Cardiac muscle cell (in vitro differentiated cells and primary cell): ENCODE results near the gene POU2AF2. TPM values are rescaled to one million over a fixed set of nuclear protein-coding genes. Genes with fewer than 3 reads are reported as not detected.
"Not testable (repeated sequence)": the region's sequence is repeated elsewhere in the genome, so short reads cannot be mapped to it uniquely, and the experiment has no call there.

Experiments used
- DNase-seq, 2 donors: peaks; one replicate each; pipeline versions ENCODE4 v3.0.0 to v3.0.0-alpha.2; 2010 to 2017; ENCODE audit warnings: low read depth in 1 of 2, low spot score in 1 of 2
- H3K27ac ChIP-seq: fragments of 200-600 bp; sonication (generic); 2 replicates; pipeline ENCODE4 v1.5.1; 2016
- H3K27me3 ChIP-seq: fragments of 200-600 bp; sonication (generic); 2 replicates; pipeline ENCODE4 v1.6.0; 2016; ENCODE audit warnings: control low read depth
- H3K36me3 ChIP-seq: fragments of 200-600 bp; sonication (generic); 2 replicates; pipeline ENCODE4 v1.5.1; 2016; ENCODE audit warnings: control low read depth
- H3K4me1 ChIP-seq: fragments of 200-600 bp; sonication (generic); 2 replicates; pipeline ENCODE4 v1.8.1; 2017; ENCODE audit warnings: low read depth, mild to moderate bottlenecking, mixed run types
- H3K4me3 ChIP-seq: fragments of 200-600 bp; sonication (generic); 2 replicates; pipeline ENCODE4 v1.5.1; 2016; ENCODE audit warnings: mild to moderate bottlenecking
- H3K9me3 ChIP-seq: fragments of 200-600 bp; sonication (generic); 2 replicates; pipeline ENCODE4 v1.5.1; 2017; ENCODE audit warnings: low read depth, mild to moderate bottlenecking, control low read depth
- CTCF ChIP-seq: IDR thresholded peaks from 2 replicates; pipeline ENCODE4 v1.5.1; 2012; ENCODE audit warnings: low read depth, mild to moderate bottlenecking, low read length
- polyA plus RNA-seq: library from polyadenylated mRNA; unstranded; fragments of >200 nt; fragmentation: Nextera tagmentation; extraction: Ambion mirVana; gene quantifications from 2 replicates; pipeline ENCODE4 v1.2.1, GENCODE V29; 2016
- total RNA-seq: library from RNA; depleted of rRNA; stranded (reverse); fragments of >200 nt; gene quantifications from 2 replicates; pipeline ENCODE4 v1.2.3, GENCODE V29; 2016

POU2AF2 gene
- total and polyA plus RNA-seq, 2 experiments from 2014 or later, result not detected

DNA sequence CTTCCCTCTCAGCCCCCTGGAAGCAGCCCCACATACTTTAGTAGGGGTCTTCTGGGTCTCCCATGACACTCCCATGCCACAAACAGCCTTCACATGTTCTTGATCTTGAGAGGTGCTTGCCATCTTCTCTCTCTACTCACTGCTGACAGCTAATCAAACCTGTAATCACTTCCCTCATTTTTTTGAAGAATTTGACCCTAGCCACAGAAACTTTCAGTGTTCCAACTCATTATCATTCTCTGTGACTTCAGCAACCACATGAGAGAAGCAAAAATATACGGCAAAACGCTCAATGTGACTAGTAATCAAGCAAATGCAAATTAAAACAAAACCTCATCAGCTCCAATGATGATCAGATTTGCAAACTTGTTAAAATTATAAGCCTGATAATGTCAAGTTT is 38.3 kb upstream of the POU2AF2 start:
- Histone ChIP-seq H3K36me3 (no peaks in the 10 kb centered on the region), H3K27ac (no peak overlapping the region), H3K4me1 (no peaks in the 10 kb centered on the region), H3K27me3 (no peaks in the 10 kb centered on the region), H3K9me3 (no peaks in the 10 kb centered on the region), H3K4me3 (no peak overlapping the region)
- no peak for TF ChIP-seq CTCF
- no peak for DNase-seq

- H3K27ac ChIP-seq, result no peak overlapping the region
- no peaks in the 10 kb centered on the region for H3K36me3 ChIP-seq
- H3K4me3 ChIP-seq, result no peak overlapping the region
- H3K9me3 ChIP-seq, result no peaks in the 10 kb centered on the region
- H3K27me3 ChIP-seq, result no peaks in the 10 kb centered on the region
- no peak for TF ChIP-seq CTCF
- H3K4me1 ChIP-seq, result no peaks in the 10 kb centered on the region
- no peak for DNase-seq
Measured at GRCh38 chr11:111209543-111210355, 35.8 kb upstream of the POU2AF2 start.

- Histone ChIP-seq H3K27ac (no peak overlapping the region), H3K4me1 (no peaks in the 10 kb centered on the region), H3K9me3 (no peaks in the 10 kb centered on the region), H3K4me3 (no peak overlapping the region), H3K27me3 (no peaks in the 10 kb centered on the region), H3K36me3 (no peaks in the 10 kb centered on the region)
- no peak for TF ChIP-seq CTCF
- no peak for DNase-seq
Measured at GRCh38 chr11:111213256-111213655, 32.3 kb upstream of the POU2AF2 start.

- H3K4me1 ChIP-seq, result no peaks in the 10 kb centered on the region
- H3K27me3 ChIP-seq, result no peaks in the 10 kb centered on the region
- no peak for TF ChIP-seq CTCF
- H3K27ac ChIP-seq, result no peak overlapping the region
- DNase-seq, result no peak
- H3K9me3 ChIP-seq, result no peaks in the 10 kb centered on the region
- H3K4me3 ChIP-seq, result no peak overlapping the region
- no peaks in the 10 kb centered on the region for H3K36me3 ChIP-seq
Measured at GRCh38 chr11:111220721-111221120, 24.8 kb upstream of the POU2AF2 start.

DNA sequence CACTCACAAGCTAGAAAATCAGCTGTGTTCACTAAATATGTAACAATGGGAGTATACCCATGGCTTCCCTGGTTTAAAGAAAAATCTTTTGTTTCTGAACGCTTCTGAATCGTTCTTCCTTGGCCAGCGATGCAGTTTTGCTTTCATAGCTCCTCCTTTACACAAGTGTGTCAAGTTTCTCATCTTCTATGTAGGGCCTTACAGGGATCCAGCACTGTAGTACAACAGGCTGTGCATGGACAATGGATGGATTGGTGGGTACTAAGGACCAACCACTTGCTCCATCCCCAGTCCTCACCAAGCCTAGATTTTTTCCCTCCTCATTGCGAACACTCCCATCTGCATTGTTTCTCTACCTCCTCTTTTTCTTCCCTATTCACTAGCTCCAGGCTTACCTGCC is 24.3 kb upstream of the POU2AF2 start:
- TF ChIP-seq CTCF, result no peak
- no peaks in the 10 kb centered on the region for H3K9me3 ChIP-seq
- no peak overlapping the region for H3K4me3 ChIP-seq
- H3K27me3 ChIP-seq, result no peaks in the 10 kb centered on the region
- no peak overlapping the region for H3K27ac ChIP-seq
- no peak for DNase-seq
- no peaks in the 10 kb centered on the region for H3K4me1 ChIP-seq
- no peaks in the 10 kb centered on the region for H3K36me3 ChIP-seq

DNA sequence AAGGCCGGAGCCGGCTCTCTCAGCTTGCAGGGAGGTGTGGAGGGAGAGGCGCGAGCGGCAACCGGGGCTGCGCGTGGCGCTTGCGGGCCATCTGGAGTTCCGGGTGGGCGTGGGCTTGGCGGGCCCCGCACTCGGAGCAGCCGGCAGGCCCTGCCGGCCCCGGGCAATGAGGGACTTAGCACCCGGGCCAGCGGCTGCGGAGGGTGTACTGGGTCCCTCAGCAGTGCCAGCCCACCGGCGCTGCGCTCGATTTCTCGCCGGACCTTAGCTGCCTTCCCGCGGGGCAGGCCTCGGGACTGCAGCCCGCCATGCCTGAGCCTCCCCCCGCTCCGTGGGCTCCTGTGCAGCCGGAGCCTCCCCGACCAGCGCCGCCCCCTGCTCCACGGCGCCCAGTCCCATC is 23.6 kb upstream of the POU2AF2 start:
- not testable (repeated sequence) for H3K27me3 ChIP-seq, H3K27ac ChIP-seq, DNase-seq, H3K36me3 ChIP-seq, H3K4me1 ChIP-seq, H3K9me3 ChIP-seq, H3K4me3 ChIP-seq

- H3K36me3 ChIP-seq, H3K27ac ChIP-seq, H3K4me1 ChIP-seq, H3K27me3 ChIP-seq, DNase-seq, H3K4me3 ChIP-seq, H3K9me3 ChIP-seq: not testable (repeated sequence)
Measured at GRCh38 chr11:111222821-111223455, 22.6 kb upstream of the POU2AF2 start.
